Activated naive CD4-positive, alpha-beta T cell treated with anti-CD3 and anti-CD28 coated beads, Interleukin-2, amount 50 U/mL, for 24 hours (primary cell): Measurements from ENCODE around the gene HMHB1.

Experiments
- H3K27ac Mint-ChIP-seq: one replicate; pipeline ENCODE4 v1.8.0; 2021; ENCODE audit warnings: mild to moderate bottlenecking, mixed read lengths
- H3K27me3 Mint-ChIP-seq: one replicate; pipeline ENCODE4 v1.8.0; 2021; ENCODE audit warnings: mixed read lengths
- H3K36me3 Mint-ChIP-seq: one replicate; pipeline ENCODE4 v1.8.0; 2021; ENCODE audit warnings: mixed read lengths
- H3K4me1 Mint-ChIP-seq: one replicate; pipeline ENCODE4 v1.8.0; 2021; ENCODE audit warnings: mixed read lengths
- H3K4me3 Mint-ChIP-seq: one replicate; pipeline ENCODE4 v1.8.0; 2021; ENCODE audit warnings: mild to moderate bottlenecking, mixed read lengths
- H3K9me3 Mint-ChIP-seq: one replicate; pipeline ENCODE4 v1.8.0; 2021; ENCODE audit warnings: mixed read lengths

Gene HMHB1

DNA sequence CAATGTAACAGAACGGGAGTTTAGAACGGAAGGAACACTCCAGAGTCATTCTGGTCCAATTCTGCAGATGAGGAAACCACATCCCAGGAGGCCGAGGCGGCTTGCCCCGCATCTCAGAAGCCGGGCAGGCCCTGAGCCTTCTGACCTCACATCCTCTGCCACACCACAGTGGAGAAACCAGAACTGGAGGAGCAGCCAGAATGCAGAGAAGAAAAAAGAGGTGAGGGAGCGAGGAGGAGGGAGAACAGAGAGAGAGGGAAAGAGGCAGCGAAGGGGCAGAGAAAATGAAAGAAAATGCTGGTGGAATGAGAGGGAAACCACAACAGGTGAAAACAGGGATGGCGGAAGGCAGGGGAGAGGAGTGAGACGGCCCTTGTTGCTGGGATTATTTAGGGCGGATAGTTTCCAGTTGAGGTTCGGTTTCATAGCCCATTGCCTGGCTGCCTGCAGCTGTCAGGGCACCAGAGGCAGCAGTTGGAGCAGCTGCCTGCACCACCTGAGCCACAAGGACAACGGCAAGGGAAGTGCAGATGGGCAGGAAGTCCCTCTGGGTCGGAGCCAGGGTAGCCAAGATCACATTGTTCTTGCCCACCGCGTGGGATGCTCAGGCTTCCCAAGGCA lies at the start of gene HMHB1:
Gene HMHB1 (plus strand): TSS at position 77 of the 621 bp plus-strand sequence.
- Mint-ChIP-seq H3K27ac (peak within 1 kb of the TSS; percentile 63), H3K27me3 (peaks cover 6% of the 10 kb centered on the region), H3K36me3 (no peaks in the 10 kb centered on the region), H3K9me3 (no peaks in the 10 kb centered on the region), H3K4me1 (peaks cover 13% of the 10 kb centered on the region), H3K4me3 (peak within 1 kb of the TSS; percentile 71)

DNA sequence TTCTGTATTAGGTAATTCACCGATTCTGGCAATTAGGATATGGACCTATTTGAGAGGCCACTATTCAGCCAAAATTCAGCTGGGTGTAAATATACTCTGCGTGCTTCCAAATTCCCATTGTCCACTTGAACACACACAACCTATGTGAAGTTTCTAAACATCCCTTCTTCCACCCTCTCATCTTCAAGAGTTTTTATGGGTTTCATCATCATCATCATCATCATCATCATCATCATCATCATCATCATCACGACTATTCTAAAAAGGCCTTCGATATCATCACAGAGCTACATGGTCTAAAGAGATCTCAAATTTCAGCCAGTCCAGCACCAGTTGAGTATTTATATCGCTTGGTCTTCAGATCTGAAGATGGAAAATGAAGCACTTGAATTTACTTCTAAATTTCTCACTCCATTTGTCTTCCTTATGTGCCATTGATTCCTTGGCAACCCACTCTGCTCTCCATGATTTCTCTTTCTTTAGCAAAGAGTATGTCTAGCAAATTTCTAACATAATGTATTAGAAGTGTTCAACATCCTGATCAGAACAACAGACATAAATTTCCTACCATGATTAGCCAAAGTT lies 49.2 kb upstream of the HMHB1 start:
- no peaks in the 10 kb centered on the region for H3K36me3 Mint-ChIP-seq
- no peak overlapping the region for H3K4me3 Mint-ChIP-seq
- H3K4me1 Mint-ChIP-seq: no peaks in the 10 kb centered on the region
- no peaks in the 10 kb centered on the region for H3K9me3 Mint-ChIP-seq
- H3K27me3 Mint-ChIP-seq: peaks cover 8% of the 10 kb centered on the region
- H3K27ac Mint-ChIP-seq: no peak overlapping the region

DNA sequence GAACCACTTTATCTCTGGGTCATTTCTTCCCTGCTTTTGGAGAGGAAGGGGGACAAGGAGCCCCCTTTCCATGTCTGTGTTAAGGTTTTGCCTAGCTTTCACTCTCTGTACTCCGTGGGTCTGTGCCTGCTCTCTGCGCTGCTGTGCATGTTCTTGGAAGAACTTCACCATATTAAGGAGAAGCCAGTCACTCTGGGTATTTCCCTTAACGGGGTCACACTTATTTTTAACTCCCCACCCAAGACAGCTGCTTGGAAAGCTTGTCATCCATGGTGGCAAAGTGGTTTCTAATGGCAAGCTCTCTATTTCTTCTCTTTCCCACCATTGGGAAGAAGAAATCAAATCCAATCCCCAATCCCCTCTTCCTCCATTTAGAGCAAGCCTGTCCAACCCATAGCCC lies 44.8 kb upstream of the HMHB1 start:
- Mint-ChIP-seq H3K4me3 (no peak overlapping the region), H3K27me3 (peaks cover 17% of the 10 kb centered on the region), H3K9me3 (no peaks in the 10 kb centered on the region), H3K4me1 (no peaks in the 10 kb centered on the region), H3K27ac (no peak overlapping the region), H3K36me3 (no peaks in the 10 kb centered on the region)

DNA sequence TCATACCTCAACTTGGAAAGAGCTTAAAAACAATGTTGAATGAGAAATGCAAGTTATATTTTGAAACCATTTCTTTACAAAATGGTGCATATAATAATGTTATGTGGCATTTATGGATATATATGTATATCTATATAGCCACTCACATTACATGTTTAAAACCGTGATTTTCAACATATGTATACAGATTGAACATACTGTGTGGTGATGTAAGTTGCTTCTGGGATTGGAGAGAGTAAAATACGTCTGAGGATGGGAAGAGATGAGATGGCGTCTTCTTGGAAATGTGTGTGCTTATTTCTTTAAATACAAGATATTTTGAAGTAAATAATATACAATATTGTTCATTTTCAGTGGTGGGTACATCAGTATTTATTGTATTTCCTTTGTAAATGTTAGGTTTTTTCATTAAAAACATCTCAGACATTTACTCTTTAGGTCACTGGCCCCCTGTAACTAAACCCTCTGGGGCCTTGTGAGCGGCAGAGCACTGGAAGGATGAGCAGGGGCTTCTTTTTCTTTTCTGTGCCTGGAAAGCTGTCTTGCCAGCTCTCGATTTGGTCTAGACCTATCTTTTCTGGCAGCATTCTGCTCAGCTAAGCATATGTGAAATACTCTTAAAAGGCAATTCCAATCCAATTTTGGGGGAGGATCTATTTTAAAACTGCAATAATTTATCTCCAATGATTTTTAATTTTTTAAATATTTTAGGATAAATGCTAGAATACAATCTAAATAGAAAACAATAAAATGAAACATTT lies 42.8 kb upstream of the HMHB1 start:
- no peak overlapping the region for H3K27ac Mint-ChIP-seq
- H3K27me3 Mint-ChIP-seq: peaks cover 17% of the 10 kb centered on the region
- no peaks in the 10 kb centered on the region for H3K4me1 Mint-ChIP-seq
- no peaks in the 10 kb centered on the region for H3K36me3 Mint-ChIP-seq
- H3K4me3 Mint-ChIP-seq: no peak overlapping the region
- H3K9me3 Mint-ChIP-seq: no peaks in the 10 kb centered on the region

DNA sequence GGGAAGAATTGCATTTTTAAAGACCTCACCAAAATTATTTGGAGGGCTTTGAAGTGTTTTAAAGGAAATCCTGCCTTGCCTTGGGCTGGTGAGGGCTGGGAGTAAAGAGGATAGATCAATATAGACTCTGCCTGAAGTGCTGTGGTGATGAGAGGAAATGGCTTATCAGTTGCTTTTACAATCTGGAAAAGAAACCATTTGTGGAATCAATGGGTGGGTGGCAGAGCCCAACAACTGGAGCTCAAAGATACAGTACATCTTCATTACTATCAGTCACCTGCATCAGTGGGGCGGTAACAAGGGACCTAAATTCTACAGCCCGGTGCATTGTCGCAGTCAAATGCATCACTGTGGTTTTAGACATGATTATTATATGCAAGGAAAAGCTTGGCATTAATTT lies 41.5 kb upstream of the HMHB1 start:
- H3K27ac Mint-ChIP-seq: no peak overlapping the region
- no peaks in the 10 kb centered on the region for H3K4me1 Mint-ChIP-seq
- H3K9me3 Mint-ChIP-seq: no peaks in the 10 kb centered on the region
- H3K4me3 Mint-ChIP-seq: no peak overlapping the region
- H3K27me3 Mint-ChIP-seq: peaks cover 16% of the 10 kb centered on the region
- H3K36me3 Mint-ChIP-seq: no peaks in the 10 kb centered on the region

DNA sequence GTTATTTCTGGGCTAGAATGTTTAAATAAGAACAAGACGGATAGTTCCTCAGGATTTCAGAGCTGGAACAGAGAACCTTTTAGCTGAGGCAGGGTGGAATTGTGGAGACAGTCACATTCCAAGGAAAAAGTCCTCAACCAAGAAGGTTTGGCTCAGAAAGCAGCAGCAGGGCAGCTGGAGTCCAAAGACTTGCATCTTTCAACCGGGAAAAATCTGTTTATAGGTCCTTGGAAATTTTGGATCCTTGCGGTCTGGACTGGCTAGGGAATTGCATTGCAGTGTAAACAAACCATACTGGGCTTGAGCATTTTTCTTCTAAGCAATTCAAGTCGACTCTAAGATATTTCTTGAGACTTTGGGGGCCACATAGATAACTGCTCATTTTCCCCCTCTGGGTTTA lies 40.8 kb upstream of the HMHB1 start:
- Mint-ChIP-seq H3K4me1 (no peaks in the 10 kb centered on the region), H3K9me3 (no peaks in the 10 kb centered on the region), H3K27ac (no peak overlapping the region), H3K4me3 (no peak overlapping the region), H3K36me3 (no peaks in the 10 kb centered on the region), H3K27me3 (peaks cover 15% of the 10 kb centered on the region)

DNA sequence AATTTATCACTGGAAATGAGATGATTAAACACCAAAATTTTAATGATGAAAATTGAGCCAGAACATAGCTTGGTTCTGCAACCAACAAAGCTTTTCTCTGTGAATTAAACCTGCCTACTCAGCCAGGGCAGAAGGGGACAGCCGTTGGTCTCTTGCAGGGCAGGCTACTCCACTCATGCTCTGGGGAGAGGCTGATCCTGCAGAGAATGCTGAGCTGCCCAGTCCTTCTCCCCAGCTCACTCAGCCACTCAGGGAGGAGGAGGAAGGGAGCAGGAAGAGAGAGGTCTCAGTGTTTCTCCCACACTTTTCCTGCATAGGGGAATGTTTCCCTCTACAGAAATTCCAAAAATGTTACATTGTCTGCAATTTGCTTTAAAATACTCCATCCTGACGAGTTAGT lies 40.4 kb upstream of the HMHB1 start:
- no peaks in the 10 kb centered on the region for H3K36me3 Mint-ChIP-seq
- no peak overlapping the region for H3K4me3 Mint-ChIP-seq
- H3K9me3 Mint-ChIP-seq: no peaks in the 10 kb centered on the region
- H3K27me3 Mint-ChIP-seq: peaks cover 12% of the 10 kb centered on the region
- no peak overlapping the region for H3K27ac Mint-ChIP-seq
- no peaks in the 10 kb centered on the region for H3K4me1 Mint-ChIP-seq

DNA sequence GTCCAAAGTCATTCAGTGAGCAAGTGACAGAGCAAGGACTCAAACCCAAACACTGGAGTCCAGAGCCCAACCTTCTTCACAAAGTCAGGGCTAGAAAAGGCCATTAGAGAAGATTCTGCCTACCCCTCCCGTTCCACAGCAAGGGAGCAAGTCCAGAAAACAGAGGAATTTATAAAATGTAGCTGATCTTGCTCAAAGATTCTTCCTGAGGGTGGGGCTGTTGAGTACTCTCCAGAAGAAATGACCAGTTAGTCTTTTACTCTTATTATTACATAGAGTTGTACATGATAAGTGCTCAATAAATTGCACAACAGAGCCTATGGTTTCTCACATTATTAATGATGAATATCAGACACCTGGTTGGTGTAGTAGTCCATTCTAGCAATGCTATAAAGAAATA lies 39.3 kb upstream of the HMHB1 start:
- no peaks in the 10 kb centered on the region for H3K4me1 Mint-ChIP-seq
- H3K36me3 Mint-ChIP-seq: no peaks in the 10 kb centered on the region
- no peaks in the 10 kb centered on the region for H3K9me3 Mint-ChIP-seq
- H3K4me3 Mint-ChIP-seq: no peak overlapping the region
- H3K27me3 Mint-ChIP-seq: peaks cover 11% of the 10 kb centered on the region
- no peak overlapping the region for H3K27ac Mint-ChIP-seq

DNA sequence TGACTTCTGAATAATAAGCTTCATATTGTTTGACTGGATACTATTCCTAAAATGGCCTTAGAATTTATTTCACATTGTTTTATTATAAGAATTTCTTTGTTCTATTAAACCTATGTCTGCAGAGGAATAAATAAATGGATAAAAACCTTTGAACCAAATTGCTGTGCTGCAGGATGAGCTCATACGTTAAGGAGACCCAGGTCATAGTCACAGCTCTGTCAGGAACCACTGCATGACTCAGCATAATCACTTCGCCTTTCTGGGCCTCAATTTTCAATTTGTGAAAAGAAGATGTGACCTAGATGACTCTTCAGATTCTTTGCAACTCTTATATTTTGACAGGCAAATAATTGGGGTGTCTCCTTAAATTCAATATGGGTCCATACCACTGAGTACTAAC lies 36.7 kb upstream of the HMHB1 start:
- no peak overlapping the region for H3K27ac Mint-ChIP-seq
- H3K4me1 Mint-ChIP-seq: no peaks in the 10 kb centered on the region

DNA sequence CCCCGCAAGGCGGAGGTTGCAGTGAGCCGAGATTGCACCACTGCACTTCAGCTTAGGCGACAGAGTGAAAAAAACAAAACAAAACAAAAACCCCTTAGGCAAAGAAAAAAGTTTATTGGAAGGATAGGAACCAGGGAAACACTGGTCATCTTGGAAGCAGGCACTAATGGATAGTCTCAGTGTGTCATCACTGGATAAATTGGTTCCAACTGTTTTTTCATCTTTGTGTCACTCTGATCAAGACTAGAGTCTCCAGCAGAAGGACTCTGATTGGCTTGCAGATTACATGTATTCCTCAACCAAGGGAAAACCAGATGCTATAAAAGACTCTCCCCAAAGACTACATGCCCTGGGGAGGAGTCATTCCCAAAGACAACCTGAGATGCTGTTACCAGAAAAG lies 35.0 kb upstream of the HMHB1 start:
- no peaks in the 10 kb centered on the region for H3K4me1 Mint-ChIP-seq
- no peaks in the 10 kb centered on the region for H3K27me3 Mint-ChIP-seq
- no peaks in the 10 kb centered on the region for H3K9me3 Mint-ChIP-seq
- H3K27ac Mint-ChIP-seq: no peak overlapping the region
- H3K36me3 Mint-ChIP-seq: no peaks in the 10 kb centered on the region
- H3K4me3 Mint-ChIP-seq: no peak overlapping the region

More for the DNA sequence above, 36.7 kb upstream of the HMHB1 start:
- Mint-ChIP-seq H3K27me3 (peaks cover 3% of the 10 kb centered on the region), H3K4me3 (no peak overlapping the region), H3K36me3 (no peaks in the 10 kb centered on the region), H3K9me3 (no peaks in the 10 kb centered on the region)

DNA sequence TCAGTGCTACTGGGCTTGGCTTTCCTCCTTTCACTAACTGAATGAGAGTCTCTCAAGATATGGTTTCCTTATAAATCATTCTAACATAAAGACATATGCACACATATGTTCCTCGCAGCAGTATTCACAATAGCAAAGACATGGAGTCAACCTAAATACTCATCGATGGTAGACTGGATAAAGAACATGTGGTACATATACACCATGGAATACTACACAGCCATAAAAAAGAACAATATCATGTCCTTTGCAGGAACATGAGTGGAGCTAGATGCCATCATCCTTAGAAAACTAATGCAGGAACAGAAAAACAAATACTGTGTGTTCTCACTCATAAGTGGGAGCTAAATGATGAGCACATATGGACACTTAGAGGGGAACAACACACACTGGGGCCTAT lies 32.5 kb upstream of the HMHB1 start:
- no peaks in the 10 kb centered on the region for H3K9me3 Mint-ChIP-seq
- no peaks in the 10 kb centered on the region for H3K36me3 Mint-ChIP-seq
- no peak overlapping the region for H3K27ac Mint-ChIP-seq
- H3K4me1 Mint-ChIP-seq: no peaks in the 10 kb centered on the region
- H3K27me3 Mint-ChIP-seq: peaks cover 3% of the 10 kb centered on the region
- no peak overlapping the region for H3K4me3 Mint-ChIP-seq

DNA sequence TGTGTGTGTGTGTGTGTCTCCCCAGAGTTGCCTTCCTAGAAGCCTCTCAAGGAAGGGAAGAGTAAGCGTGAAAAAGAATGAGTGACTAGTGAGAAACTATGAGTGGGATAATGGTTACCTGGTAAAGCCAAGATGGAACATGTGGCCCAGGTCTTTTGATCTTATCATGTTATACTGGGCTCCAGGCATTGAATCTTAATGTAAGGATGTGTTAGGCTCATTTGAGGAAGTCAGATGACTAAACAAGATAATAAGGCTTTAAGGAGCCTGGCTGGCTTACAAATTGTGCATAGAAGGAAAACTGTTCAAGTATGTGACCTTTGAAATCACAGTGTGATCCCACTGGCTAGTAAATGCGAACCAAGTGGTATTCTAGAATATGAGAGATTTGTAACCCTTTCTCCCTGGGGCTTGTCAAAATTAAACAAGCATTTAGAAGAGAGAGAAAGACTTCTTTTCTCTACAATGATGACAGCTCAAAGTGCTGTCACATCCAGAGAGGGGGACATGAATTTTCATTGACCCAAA lies 29.9 kb upstream of the HMHB1 start:
- H3K27ac Mint-ChIP-seq: no peak overlapping the region
- H3K4me3 Mint-ChIP-seq: no peak overlapping the region
- H3K9me3 Mint-ChIP-seq: no peaks in the 10 kb centered on the region
- H3K27me3 Mint-ChIP-seq: peaks cover 5% of the 10 kb centered on the region
- no peaks in the 10 kb centered on the region for H3K4me1 Mint-ChIP-seq
- H3K36me3 Mint-ChIP-seq: no peaks in the 10 kb centered on the region

DNA sequence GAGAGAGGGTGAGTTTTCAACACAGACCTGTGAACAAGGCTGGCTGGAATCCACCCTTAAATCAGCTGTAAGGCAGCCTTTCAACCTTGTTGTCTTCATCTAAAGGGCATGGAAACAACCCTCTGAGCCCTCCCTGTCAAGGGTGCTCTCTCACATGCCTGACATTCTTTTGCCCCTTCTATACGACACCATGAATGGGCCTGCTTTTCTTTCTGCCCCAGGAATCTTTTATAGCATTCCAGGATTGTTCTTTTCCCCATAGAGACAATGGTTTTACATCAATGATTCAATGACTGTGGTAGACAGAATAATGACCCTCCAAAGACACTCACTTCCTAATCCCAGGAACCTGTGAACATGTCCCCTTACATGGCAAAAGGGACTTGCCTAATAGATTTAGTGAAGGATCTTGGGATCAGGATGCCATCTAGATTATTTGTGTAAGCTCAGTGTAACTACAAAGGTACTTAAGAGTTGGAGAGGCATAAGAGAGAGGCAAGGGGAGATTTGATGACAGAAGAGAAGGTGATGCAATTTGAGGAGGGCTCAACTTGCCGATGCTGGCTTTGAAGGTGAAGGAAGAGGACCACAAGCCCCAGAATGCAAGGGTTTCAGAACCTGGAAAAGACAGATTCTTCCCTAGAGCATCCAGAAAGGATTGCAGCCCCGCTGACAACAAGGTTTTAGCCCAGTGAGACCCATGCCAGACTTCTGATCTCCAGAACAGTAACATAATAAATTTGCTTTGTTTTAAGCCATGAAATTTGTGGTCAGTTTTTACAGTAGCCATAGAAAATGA lies 29.2 kb upstream of the HMHB1 start:
- Mint-ChIP-seq H3K27me3 (peaks cover 5% of the 10 kb centered on the region), H3K27ac (no peak overlapping the region), H3K36me3 (no peaks in the 10 kb centered on the region), H3K4me3 (no peak overlapping the region), H3K9me3 (no peaks in the 10 kb centered on the region), H3K4me1 (no peaks in the 10 kb centered on the region)

DNA sequence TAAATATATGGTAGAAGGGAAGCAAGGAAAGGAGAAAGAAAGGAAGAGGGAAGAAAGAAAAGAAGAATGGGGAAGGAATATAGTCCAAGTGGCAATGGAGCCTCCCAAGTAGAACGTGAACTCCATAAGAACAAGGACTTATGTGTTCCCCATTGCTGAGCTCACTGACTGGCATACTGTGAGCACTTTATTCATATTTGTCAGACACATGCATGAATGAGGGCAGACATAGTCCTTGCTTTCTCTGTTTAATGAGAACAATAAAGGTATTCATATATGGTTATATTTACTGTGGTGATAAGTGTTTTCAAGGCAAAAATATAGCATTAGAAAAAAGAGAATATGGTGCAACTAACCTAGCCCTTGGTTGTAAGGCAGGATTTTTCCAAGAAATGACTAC lies 23.6 kb upstream of the HMHB1 start:
- Mint-ChIP-seq H3K36me3 (no peaks in the 10 kb centered on the region), H3K4me3 (no peak overlapping the region), H3K4me1 (peaks cover 11% of the 10 kb centered on the region), H3K27ac (no peak overlapping the region), H3K9me3 (no peaks in the 10 kb centered on the region), H3K27me3 (peaks cover 2% of the 10 kb centered on the region)

DNA sequence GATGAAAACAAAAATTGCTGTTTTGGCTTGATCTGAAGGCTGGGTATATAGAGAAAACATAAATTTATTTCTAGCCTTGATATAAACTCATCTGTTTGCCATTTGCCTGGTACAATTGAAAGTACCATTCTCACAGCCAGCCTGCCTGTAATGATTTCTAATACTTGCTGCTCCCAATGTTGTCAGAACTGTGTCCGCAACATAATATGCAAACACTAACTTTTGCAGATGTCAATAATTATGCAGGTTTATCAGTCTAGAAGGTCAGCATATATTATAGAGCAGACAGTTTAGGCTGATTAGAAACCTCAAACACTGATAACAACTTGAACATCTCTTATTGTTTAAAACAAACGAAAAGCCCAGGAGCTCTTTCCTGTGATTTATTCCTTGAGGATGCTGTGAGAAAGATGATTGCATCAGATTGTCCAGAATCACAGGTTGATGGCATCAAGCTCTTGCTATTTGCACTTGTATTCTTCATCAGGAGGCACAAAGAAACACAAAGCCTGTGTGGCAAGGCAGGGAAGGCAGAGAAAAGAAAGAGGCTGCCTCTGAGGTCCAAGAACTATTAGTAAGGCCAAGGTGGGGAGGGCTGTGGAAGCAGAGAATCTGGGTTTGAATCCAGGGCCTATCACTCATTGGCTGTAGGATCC lies 21.4 kb upstream of the HMHB1 start:
- Mint-ChIP-seq H3K27ac (no peak overlapping the region), H3K4me1 (peaks cover 11% of the 10 kb centered on the region), H3K4me3 (no peak overlapping the region), H3K9me3 (no peaks in the 10 kb centered on the region), H3K27me3 (peaks cover 2% of the 10 kb centered on the region), H3K36me3 (no peaks in the 10 kb centered on the region)
